GM23338 (cell line): ENCODE measurements around the gene MYOM3.

Experiments used
- CREB1 ChIP-seq: fragments of 250-450 bp; sonication (Bioruptor Pico); IDR thresholded peaks from 2 replicates; pipeline ENCODE4 v1.5.0; 2020; ENCODE audit warnings: low read depth, mild to moderate bottlenecking, moderate library complexity
- EZH2 ChIP-seq: fragments of 200-600 bp; sonication (generic); IDR thresholded peaks from one replicate; pipeline ENCODE4 v1.8.0; 2017; ENCODE audit warnings: antibody characterized with exemption, mild to moderate bottlenecking, low read depth; ENCODE audit not compliant: unreplicated experiment
- EZH2phosphoT487 ChIP-seq: fragments of 200-600 bp; sonication (generic); IDR thresholded peaks from one replicate; pipeline ENCODE4 v1.8.1; 2018; ENCODE audit warnings: antibody characterized with exemption; ENCODE audit not compliant: unreplicated experiment
- NANOG ChIP-seq: IDR thresholded peaks from 2 replicates; pipeline ENCODE4 v1.6.1; 2016; ENCODE audit warnings: antibody characterized with exemption, borderline replicate concordance
- POLR2AphosphoS5 ChIP-seq: IDR thresholded peaks from 2 replicates; pipeline ENCODE4 v1.6.1; 2016; ENCODE audit warnings: antibody characterized with exemption, low read depth
- STAT1 ChIP-seq: IDR thresholded peaks from one replicate; pipeline ENCODE4 v1.6.1; 2016; ENCODE audit warnings: antibody characterized with exemption; ENCODE audit not compliant: unreplicated experiment
- ZNF114 ChIP-seq: fragments of 250-450 bp; sonication (Bioruptor Pico); IDR thresholded peaks from 2 replicates; pipeline ENCODE4 v1.5.0; 2020; ENCODE audit warnings: mild to moderate bottlenecking, moderate library complexity
- ZNF331 ChIP-seq: fragments of 250-450 bp; sonication (Bioruptor Pico); IDR thresholded peaks from 2 replicates; pipeline ENCODE4 v1.5.0; 2020; ENCODE audit warnings: low read depth, mild to moderate bottlenecking, moderate library complexity
- TF ChIP-seq, protein P1 (sequence below), 2 experiments: fragments of 200-600 bp in 1 of 2; sonication (generic) in 1 of 2; conservative IDR thresholded peaks; 2 replicates each; pipeline versions ENCODE4 v1.5.1 to v1.6.1; 2016 to 2017; ENCODE audit warnings: antibody characterized with exemption in 2 of 2, low read depth in 2 of 2, mild to moderate bottlenecking in 2 of 2, moderate library complexity in 1 of 2
- TF ChIP-seq, protein P2 (sequence below): IDR thresholded peaks from one replicate; pipeline ENCODE4 v1.6.1; 2018; ENCODE audit warnings: antibody characterized with exemption; ENCODE audit not compliant: unreplicated experiment
- TF ChIP-seq, protein P3 (sequence below): fragments of 250-450 bp; sonication (Bioruptor Pico); IDR thresholded peaks from 2 replicates; pipeline ENCODE4 v1.5.0; 2020; ENCODE audit warnings: mild to moderate bottlenecking, moderate library complexity

DNA sequence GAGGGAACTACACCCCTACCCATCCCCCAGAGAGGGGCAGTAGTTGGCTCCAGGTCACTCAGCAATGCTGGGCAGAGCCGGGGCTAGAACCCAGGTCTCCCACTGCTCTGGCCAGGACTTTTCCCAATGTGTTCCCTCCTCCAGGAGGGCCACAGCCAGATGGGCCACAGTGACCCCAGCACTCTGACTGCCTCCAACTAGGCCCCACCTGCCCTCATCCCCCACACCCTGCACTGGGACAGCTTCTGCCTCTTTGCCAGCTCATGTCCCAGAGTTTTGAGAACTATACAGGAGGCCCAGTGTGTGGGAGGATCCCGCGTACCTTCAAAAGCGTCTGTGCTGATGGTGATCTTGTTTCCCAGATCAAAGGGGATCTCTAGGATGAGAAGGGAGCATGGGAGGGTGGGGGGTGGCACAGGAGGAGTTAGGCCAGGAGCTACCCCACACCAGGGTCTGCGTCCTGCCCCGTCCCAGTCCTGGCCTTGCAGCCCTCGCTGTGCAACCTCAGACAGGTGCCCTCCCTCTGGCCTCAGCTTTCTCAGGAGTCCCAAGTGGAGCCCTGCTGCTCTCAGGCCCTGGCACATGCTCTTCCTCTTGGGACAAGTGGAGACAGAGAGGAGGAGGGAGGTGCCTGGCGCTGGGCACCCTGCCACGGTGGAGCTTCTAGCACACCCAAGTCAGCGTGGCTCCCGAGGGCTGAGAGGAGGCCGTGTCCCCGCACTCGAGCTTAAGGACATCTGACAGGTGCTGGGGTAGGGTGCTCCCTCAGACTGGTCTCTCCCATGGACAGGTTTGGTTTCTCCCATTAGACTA, 22.0 kb downstream of the MYOM3 start:
- TF ChIP-seq, protein P1, sequence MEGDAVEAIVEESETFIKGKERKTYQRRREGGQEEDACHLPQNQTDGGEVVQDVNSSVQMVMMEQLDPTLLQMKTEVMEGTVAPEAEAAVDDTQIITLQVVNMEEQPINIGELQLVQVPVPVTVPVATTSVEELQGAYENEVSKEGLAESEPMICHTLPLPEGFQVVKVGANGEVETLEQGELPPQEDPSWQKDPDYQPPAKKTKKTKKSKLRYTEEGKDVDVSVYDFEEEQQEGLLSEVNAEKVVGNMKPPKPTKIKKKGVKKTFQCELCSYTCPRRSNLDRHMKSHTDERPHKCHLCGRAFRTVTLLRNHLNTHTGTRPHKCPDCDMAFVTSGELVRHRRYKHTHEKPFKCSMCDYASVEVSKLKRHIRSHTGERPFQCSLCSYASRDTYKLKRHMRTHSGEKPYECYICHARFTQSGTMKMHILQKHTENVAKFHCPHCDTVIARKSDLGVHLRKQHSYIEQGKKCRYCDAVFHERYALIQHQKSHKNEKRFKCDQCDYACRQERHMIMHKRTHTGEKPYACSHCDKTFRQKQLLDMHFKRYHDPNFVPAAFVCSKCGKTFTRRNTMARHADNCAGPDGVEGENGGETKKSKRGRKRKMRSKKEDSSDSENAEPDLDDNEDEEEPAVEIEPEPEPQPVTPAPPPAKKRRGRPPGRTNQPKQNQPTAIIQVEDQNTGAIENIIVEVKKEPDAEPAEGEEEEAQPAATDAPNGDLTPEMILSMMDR (conservative IDR thresholded peaks at IDR 0.05; ENCODE audit: low read depth in 2 of 2): no peak
- no peak for TF ChIP-seq ZNF114 (CRISPR knock-in tag)
- TF ChIP-seq POLR2AphosphoS5: no peak
- no peak for TF ChIP-seq CREB1 (CRISPR knock-in tag)
- TF ChIP-seq EZH2: no peak
- no peak for TF ChIP-seq NANOG
- TF ChIP-seq STAT1: no peak
- TF ChIP-seq, protein P2, sequence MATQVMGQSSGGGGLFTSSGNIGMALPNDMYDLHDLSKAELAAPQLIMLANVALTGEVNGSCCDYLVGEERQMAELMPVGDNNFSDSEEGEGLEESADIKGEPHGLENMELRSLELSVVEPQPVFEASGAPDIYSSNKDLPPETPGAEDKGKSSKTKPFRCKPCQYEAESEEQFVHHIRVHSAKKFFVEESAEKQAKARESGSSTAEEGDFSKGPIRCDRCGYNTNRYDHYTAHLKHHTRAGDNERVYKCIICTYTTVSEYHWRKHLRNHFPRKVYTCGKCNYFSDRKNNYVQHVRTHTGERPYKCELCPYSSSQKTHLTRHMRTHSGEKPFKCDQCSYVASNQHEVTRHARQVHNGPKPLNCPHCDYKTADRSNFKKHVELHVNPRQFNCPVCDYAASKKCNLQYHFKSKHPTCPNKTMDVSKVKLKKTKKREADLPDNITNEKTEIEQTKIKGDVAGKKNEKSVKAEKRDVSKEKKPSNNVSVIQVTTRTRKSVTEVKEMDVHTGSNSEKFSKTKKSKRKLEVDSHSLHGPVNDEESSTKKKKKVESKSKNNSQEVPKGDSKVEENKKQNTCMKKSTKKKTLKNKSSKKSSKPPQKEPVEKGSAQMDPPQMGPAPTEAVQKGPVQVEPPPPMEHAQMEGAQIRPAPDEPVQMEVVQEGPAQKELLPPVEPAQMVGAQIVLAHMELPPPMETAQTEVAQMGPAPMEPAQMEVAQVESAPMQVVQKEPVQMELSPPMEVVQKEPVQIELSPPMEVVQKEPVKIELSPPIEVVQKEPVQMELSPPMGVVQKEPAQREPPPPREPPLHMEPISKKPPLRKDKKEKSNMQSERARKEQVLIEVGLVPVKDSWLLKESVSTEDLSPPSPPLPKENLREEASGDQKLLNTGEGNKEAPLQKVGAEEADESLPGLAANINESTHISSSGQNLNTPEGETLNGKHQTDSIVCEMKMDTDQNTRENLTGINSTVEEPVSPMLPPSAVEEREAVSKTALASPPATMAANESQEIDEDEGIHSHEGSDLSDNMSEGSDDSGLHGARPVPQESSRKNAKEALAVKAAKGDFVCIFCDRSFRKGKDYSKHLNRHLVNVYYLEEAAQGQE: no peak
- no peak for TF ChIP-seq EZH2phosphoT487
- TF ChIP-seq ZNF331 (CRISPR knock-in tag): no peak
- TF ChIP-seq, protein P3, sequence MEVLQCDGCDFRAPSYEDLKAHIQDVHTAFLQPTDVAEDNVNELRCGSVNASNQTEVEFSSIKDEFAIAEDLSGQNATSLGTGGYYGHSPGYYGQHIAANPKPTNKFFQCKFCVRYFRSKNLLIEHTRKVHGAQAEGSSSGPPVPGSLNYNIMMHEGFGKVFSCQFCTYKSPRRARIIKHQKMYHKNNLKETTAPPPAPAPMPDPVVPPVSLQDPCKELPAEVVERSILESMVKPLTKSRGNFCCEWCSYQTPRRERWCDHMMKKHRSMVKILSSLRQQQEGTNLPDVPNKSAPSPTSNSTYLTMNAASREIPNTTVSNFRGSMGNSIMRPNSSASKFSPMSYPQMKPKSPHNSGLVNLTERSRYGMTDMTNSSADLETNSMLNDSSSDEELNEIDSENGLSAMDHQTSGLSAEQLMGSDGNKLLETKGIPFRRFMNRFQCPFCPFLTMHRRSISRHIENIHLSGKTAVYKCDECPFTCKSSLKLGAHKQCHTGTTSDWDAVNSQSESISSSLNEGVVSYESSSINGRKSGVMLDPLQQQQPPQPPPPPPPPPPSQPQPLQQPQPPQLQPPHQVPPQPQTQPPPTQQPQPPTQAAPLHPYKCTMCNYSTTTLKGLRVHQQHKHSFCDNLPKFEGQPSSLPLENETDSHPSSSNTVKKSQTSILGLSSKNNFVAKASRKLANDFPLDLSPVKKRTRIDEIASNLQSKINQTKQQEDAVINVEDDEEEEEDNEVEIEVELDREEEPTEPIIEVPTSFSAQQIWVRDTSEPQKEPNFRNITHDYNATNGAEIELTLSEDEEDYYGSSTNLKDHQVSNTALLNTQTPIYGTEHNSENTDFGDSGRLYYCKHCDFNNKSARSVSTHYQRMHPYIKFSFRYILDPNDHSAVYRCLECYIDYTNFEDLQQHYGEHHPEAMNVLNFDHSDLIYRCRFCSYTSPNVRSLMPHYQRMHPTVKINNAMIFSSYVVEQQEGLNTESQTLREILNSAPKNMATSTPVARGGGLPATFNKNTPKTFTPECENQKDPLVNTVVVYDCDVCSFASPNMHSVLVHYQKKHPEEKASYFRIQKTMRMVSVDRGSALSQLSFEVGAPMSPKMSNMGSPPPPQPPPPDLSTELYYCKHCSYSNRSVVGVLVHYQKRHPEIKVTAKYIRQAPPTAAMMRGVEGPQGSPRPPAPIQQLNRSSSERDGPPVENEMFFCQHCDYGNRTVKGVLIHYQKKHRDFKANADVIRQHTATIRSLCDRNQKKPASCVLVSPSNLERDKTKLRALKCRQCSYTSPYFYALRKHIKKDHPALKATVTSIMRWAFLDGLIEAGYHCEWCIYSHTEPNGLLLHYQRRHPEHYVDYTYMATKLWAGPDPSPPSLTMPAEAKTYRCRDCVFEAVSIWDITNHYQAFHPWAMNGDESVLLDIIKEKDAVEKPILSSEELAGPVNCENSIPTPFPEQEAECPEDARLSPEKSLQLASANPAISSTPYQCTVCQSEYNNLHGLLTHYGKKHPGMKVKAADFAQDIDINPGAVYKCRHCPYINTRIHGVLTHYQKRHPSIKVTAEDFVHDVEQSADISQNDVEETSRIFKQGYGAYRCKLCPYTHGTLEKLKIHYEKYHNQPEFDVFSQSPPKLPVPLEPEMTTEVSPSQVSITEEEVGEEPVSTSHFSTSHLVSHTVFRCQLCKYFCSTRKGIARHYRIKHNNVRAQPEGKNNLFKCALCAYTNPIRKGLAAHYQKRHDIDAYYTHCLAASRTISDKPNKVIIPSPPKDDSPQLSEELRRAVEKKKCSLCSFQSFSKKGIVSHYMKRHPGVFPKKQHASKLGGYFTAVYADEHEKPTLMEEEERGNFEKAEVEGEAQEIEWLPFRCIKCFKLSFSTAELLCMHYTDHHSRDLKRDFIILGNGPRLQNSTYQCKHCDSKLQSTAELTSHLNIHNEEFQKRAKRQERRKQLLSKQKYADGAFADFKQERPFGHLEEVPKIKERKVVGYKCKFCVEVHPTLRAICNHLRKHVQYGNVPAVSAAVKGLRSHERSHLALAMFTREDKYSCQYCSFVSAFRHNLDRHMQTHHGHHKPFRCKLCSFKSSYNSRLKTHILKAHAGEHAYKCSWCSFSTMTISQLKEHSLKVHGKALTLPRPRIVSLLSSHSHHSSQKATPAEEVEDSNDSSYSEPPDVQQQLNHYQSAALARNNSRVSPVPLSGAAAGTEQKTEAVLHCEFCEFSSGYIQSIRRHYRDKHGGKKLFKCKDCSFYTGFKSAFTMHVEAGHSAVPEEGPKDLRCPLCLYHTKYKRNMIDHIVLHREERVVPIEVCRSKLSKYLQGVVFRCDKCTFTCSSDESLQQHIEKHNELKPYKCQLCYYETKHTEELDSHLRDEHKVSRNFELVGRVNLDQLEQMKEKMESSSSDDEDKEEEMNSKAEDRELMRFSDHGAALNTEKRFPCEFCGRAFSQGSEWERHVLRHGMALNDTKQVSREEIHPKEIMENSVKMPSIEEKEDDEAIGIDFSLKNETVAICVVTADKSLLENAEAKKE: no peak
